BLaER1 treated with 17β-estradiol and CSF1 and Interleukin-3, amounts not matched to agents 10 nM and 100 nM (cell line): ENCODE data around the gene TRIM8.
A peak's percentile ranks its signal among the peaks of the same experiment; 100 is the strongest.

ENCODE experiments used
- H3K27ac ChIP-seq, 11 experiments: shearing (Covaris generic); formaldehyde crosslinking; 2 replicates each; pipeline ENCODE4 v1.8.1; 2022
- H3K27me3 ChIP-seq, 11 experiments: shearing (Covaris generic); formaldehyde crosslinking; 2 replicates each; pipeline ENCODE4 v1.8.1; 2022
- H3K36me3 ChIP-seq, 11 experiments: shearing (Covaris generic); formaldehyde crosslinking; 2 replicates each; pipeline ENCODE4 v1.8.1; 2022
- H3K4me1 ChIP-seq, 10 experiments: shearing (Covaris generic); formaldehyde crosslinking; 2 replicates each; pipeline ENCODE4 v1.8.1; 2022
- H3K4me2 ChIP-seq, 11 experiments: shearing (Covaris generic); formaldehyde crosslinking; 2 replicates each; pipeline ENCODE4 v1.8.1; 2022
- H3K4me3 ChIP-seq, 10 experiments: shearing (Covaris generic); formaldehyde crosslinking; 2 replicates each; pipeline ENCODE4 v1.8.1; 2022
- H3K9ac ChIP-seq, 11 experiments: shearing (Covaris generic); formaldehyde crosslinking; 2 replicates each; pipeline ENCODE4 v1.8.1; 2022
- H3K9me3 ChIP-seq, 11 experiments: shearing (Covaris generic); formaldehyde crosslinking; replicated peaks in 1 of 11; 2 replicates each; pipeline ENCODE4 v1.8.1; 2022
- H4K20me1 ChIP-seq, 11 experiments: shearing (Covaris generic); formaldehyde crosslinking; 2 replicates each; pipeline ENCODE4 v1.8.1; 2022
- Cebpa-rat ChIP-seq, 11 experiments: shearing (Covaris generic); IDR thresholded peaks; 2 replicates each; pipeline ENCODE4 v1.8.1; 2022

The TRIM8 gene

GRCh38 chr10:102632394-102633111 is 11.7 kb upstream of the TRIM8 start:
- H3K27me3 ChIP-seq: no peaks in the 10 kb centered on the region
- H3K36me3 ChIP-seq: peaks cover 0 to 25% (median 16%) of the 10 kb centered on the region in 11 experiments; a peak in 12 of 22 replicates
- H3K4me1 ChIP-seq: peaks cover 84 to 93% (median 88%) of the 10 kb centered on the region in 10 experiments
- no peaks in the 10 kb centered on the region for H3K9me3 ChIP-seq
- H3K27ac ChIP-seq: peak overlapping the region in 10 of 11 experiments; percentile 34 to 82 (median 66); a peak in 19 of 22 replicates
- no peak for TF ChIP-seq Cebpa-rat (IDR thresholded peaks at IDR 0.05)
- peak overlapping the region; percentile 65 to 89 (median 79) for H3K4me2 ChIP-seq
- peaks cover 0 to 5% (median 0%) of the 10 kb centered on the region in 11 experiments; a peak in 2 of 22 replicates for H4K20me1 ChIP-seq
- peak overlapping the region in 9 of 11 experiments; percentile 4 to 65 (median 59); a peak in 15 of 22 replicates for H3K9ac ChIP-seq
- H3K4me3 ChIP-seq: peak overlapping the region in 3 of 10 experiments; percentile 6 to 51 (median 28); a peak in 5 of 20 replicates

DNA sequence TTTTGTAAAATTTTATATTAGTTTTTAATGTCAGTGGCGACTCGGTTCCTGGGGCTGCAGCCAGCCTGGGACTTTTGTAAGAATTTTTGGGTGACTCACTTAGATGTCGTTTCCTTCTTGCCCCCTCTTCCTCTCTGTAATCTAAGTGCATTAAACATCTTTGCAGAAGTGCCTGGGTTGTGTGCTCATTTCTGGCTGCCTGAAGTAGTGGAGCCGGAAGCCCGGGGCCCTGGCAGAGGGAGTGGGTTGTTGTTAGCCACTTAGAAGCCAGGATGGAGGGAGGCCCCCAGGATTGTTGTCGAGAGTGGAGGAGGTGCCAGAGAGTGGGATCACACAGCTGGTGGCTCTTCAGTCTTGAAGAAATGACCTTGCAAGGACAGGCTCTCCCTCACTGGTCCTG is 11.0 kb upstream of the TRIM8 start:
- Histone ChIP-seq H3K9ac (peak overlapping the region in 9 of 11 experiments; percentile 13 to 65 (median 59); a peak in 16 of 22 replicates), H3K27ac (peak overlapping the region; percentile 27 to 82 (median 65); a peak in 21 of 22 replicates)

GRCh38 chr10:102633848-102634247 is 10.4 kb upstream of the TRIM8 start:
- Histone ChIP-seq H3K4me2 (peak overlapping the region; percentile 65 to 89 (median 79)), H3K36me3 (peaks cover 0 to 25% (median 13%) of the 10 kb centered on the region in 11 experiments; a peak in 11 of 22 replicates), H3K27me3 (no peaks in the 10 kb centered on the region), H3K4me3 (peak overlapping the region in 2 of 10 experiments; percentile 10 to 24; a peak in 1 of 20 replicates), H3K9ac (peak overlapping the region in 10 of 11 experiments; percentile 13 to 65 (median 58); a peak in 16 of 22 replicates), H3K9me3 (no peaks in the 10 kb centered on the region), H3K4me1 (peaks cover 71 to 81% (median 76%) of the 10 kb centered on the region in 10 experiments), H4K20me1 (peaks cover 0 to 5% (median 0%) of the 10 kb centered on the region in 11 experiments; a peak in 2 of 22 replicates), H3K27ac (peak overlapping the region; percentile 27 to 82 (median 65); a peak in 21 of 22 replicates)
- TF ChIP-seq Cebpa-rat (IDR thresholded peaks at IDR 0.05): no peak

More for the DNA sequence above, 11.0 kb upstream of the TRIM8 start:
- peak overlapping the region; percentile 65 to 89 (median 79) for H3K4me2 ChIP-seq
- TF ChIP-seq Cebpa-rat (IDR thresholded peaks at IDR 0.05): no peak
- H3K36me3 ChIP-seq: peaks cover 0 to 25% (median 13%) of the 10 kb centered on the region in 11 experiments; a peak in 12 of 22 replicates
- peak overlapping the region in 3 of 10 experiments; percentile 6 to 51 (median 28); a peak in 4 of 20 replicates for H3K4me3 ChIP-seq
- H4K20me1 ChIP-seq: peaks cover 0 to 5% (median 0%) of the 10 kb centered on the region in 11 experiments; a peak in 2 of 22 replicates
- no peaks in the 10 kb centered on the region for H3K9me3 ChIP-seq
- no peaks in the 10 kb centered on the region for H3K27me3 ChIP-seq
- H3K4me1 ChIP-seq: peaks cover 77 to 86% (median 81%) of the 10 kb centered on the region in 10 experiments

GRCh38 chr10:102634686-102635085 is 9.6 kb upstream of the TRIM8 start:
- 0 out of 22 replicates have a peak overlapping the region, but pooled peaks of 1 of the 11 experiments have one; percentile 8 for H3K9ac ChIP-seq
- H3K9me3 ChIP-seq: no peaks in the 10 kb centered on the region
- no peak overlapping the region for H3K4me3 ChIP-seq
- peaks cover 0 to 5% (median 0%) of the 10 kb centered on the region in 11 experiments; a peak in 2 of 22 replicates for H4K20me1 ChIP-seq
- peak overlapping the region in 8 of 11 experiments; percentile 2 to 82 (median 51); a peak in 10 of 22 replicates for H3K27ac ChIP-seq
- H3K4me2 ChIP-seq: peak overlapping the region; percentile 65 to 89 (median 79)
- no peak for TF ChIP-seq Cebpa-rat (IDR thresholded peaks at IDR 0.05)
- H3K4me1 ChIP-seq: peaks cover 63 to 72% (median 68%) of the 10 kb centered on the region in 10 experiments
- no peaks in the 10 kb centered on the region for H3K27me3 ChIP-seq
- peaks cover 0 to 25% (median 13%) of the 10 kb centered on the region in 11 experiments; a peak in 11 of 22 replicates for H3K36me3 ChIP-seq

DNA sequence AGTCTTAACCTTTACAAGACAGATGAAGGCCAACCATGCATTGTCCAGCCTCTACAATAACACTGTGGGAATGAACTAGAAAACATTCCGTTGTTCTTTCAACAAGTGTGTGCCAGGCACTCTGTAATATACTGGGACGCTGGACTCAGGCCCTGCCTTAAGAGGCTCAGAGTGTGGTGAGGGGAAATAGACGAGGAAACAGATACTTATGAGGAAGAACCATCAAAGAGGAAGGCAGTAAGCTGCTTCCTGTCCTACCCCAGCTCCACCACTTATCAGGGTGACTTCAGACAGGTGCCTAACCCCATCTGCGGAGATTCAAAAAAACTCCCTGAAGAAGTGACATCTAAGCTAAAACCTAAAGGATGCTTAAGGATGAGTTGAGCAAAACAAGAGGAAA is 8.9 kb upstream of the TRIM8 start:
- H4K20me1 ChIP-seq: peaks cover 0 to 5% (median 0%) of the 10 kb centered on the region in 11 experiments; a peak in 2 of 22 replicates
- peak overlapping the region in 8 of 11 experiments; percentile 2 to 82 (median 43); a peak in 9 of 22 replicates for H3K27ac ChIP-seq
- H3K27me3 ChIP-seq: no peaks in the 10 kb centered on the region
- no peaks in the 10 kb centered on the region for H3K9me3 ChIP-seq
- no peak overlapping the region for H3K4me3 ChIP-seq
- H3K4me1 ChIP-seq: peaks cover 56 to 65% (median 61%) of the 10 kb centered on the region in 10 experiments
- H3K4me2 ChIP-seq: peak overlapping the region; percentile 65 to 89 (median 79)
- TF ChIP-seq Cebpa-rat (IDR thresholded peaks at IDR 0.05): no peak
- peaks cover 0 to 20% (median 11%) of the 10 kb centered on the region in 11 experiments; a peak in 9 of 22 replicates for H3K36me3 ChIP-seq
- 0 out of 22 replicates have a peak overlapping the region, but pooled peaks of 1 of the 11 experiments have one; percentile 15 for H3K9ac ChIP-seq

DNA sequence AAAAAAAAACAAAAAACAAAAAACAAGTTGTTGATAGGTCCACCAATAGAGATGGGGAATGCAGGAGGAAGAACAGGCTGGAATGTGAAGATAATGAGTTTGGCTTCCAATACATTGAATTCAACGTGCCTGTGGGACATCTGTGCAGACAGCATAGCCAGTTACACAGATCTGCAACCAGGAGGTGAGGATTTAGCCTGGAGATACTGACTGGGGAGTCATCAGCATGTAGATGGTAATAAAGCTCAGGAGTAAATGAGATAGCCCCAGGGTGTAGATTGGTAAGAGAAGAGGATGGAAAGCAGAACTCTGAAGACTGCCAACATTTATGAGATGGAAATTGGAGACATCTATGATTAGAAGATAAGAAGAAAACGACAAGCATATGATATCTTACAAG is 4.7 kb upstream of the TRIM8 start:
- H3K4me3 ChIP-seq: no peak overlapping the region

DNA sequence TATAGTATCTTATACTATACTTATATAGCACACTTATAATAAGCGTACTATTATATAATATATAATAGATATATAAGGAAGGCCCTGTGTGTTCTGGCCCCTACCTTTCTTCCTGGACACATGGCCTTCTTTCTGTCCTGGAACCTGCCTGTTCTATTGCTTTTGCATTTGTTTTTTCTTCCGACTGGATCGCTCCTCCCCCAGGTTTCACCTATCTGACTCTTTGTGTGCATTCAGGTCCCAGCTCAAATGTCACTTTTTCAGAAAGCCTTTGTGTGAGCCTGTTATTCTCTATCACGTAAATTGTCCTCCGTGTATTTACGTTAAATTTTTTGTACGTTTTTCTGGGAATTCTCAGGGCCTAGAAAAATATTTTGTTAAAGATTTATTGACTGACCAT is 2.9 kb upstream of the TRIM8 start:
- Histone ChIP-seq H3K9ac (peak overlapping the region; percentile 75 to 99 (median 98); a peak in 21 of 22 replicates), H4K20me1 (peaks cover under 1 to 19% (median 15%) of the 10 kb centered on the region in 11 experiments; a peak in 18 of 22 replicates), H3K4me1 (peaks cover 1 to 11% (median 6%) of the 10 kb centered on the region in 10 experiments; a peak in 12 of 20 replicates), H3K36me3 (peaks cover 0 to 6% (median 0%) of the 10 kb centered on the region in 11 experiments; a peak in 2 of 22 replicates), H3K4me2 (peak overlapping the region; percentile 62 to 100 (median 80); a peak in 21 of 22 replicates), H3K4me3 (peak overlapping the region; percentile 78 to 100 (median 96)), H3K27ac (peak overlapping the region; percentile 73 to 99 (median 98); a peak in 21 of 22 replicates), H3K27me3 (no peaks in the 10 kb centered on the region), H3K9me3 (peaks cover 0 to 6% (median 0%) of the 10 kb centered on the region in 11 experiments; a peak in 1 of 22 replicates)
- TF ChIP-seq Cebpa-rat (IDR thresholded peaks at IDR 0.05): no peak

More for the DNA sequence above, 4.7 kb upstream of the TRIM8 start:
- Histone ChIP-seq H3K9me3 (peaks cover 0 to 6% (median 0%) of the 10 kb centered on the region in 11 experiments; a peak in 1 of 22 replicates), H3K4me2 (no peak overlapping the region), H3K27me3 (no peaks in the 10 kb centered on the region), H3K27ac (no peak overlapping the region), H4K20me1 (peaks cover 0 to 7% (median 3%) of the 10 kb centered on the region in 11 experiments; a peak in 12 of 22 replicates), H3K36me3 (no peaks in the 10 kb centered on the region), H3K9ac (no peak overlapping the region), H3K4me1 (peaks cover 20 to 30% (median 25%) of the 10 kb centered on the region in 10 experiments)
- TF ChIP-seq Cebpa-rat (IDR thresholded peaks at IDR 0.05): no peak
